HepG2 (cell line): ENCODE results near the gene UVSSA. TPM values are rescaled to one million over a fixed set of nuclear protein-coding genes. Genes with fewer than 3 reads are reported as not detected.
A peak's percentile ranks its signal among the peaks of the same experiment; 100 is the strongest.

ENCODE experiments used
- ATAC-seq: fragments of 200-7000 bp; cut with Tn5 transposase; 3 replicates; pipeline ENCODE4 v1.9.1; 2020; ENCODE audit warnings: mild to moderate bottlenecking, moderate library complexity
- BruUV-seq: library from RNA; stranded (reverse); fragments of 400-500 nt; replicated peaks from 2 replicates; lab custom pipeline; 2021; lab: Mats Ljungman, UMichigan
- CTCF ChIA-PET: fragments of 300-600 bp; formaldehyde crosslinking; extraction: SDS; loops from one replicate; lab custom pipeline; 2021; ENCODE audit warnings: low total read pairs, inconsistent platforms, low intra/inter-chr PET ratio; lab: Yijun Ruan, JAX
- POLR2A ChIA-PET: fragments of 350-600 bp; sonication (Branson Sonifier 250); formaldehyde crosslinking; loops from one replicate; lab custom pipeline; 2020; ENCODE audit warnings: antibody characterized with exemption, inconsistent platforms; lab: Yijun Ruan, JAX
- DNase-seq: peaks from one replicate; pipeline ENCODE4 v3.0.0-alpha.2; 2015; ENCODE audit warnings: low spot score
- FAIRE-seq: peaks from 3 replicates; lab custom pipeline; 2011; peaks lifted over from hg19 to GRCh38; lab: Jason Lieb, UNC
- H2AFZ ChIP-seq: one replicate; pipeline ENCODE4 v1.6.1; 2011; ENCODE audit warnings: low read length, inconsistent platforms
- H3K27ac ChIP-seq: fragments of 300-600 bp; 3 replicates; pipeline ENCODE4 v1.8.0; 2011; ENCODE audit warnings: mixed run types, mild to moderate bottlenecking, mixed read lengths, low read length, inconsistent platforms; ENCODE audit not compliant: insufficient read depth; ENCODE audit errors: extremely low read length
- H3K27me3 ChIP-seq, 2 experiments: fragments of 200-600 bp in 1 of 2; 2 replicates in 1 of 2; 3 replicates in 1 of 2; pipeline versions ENCODE4 v1.6.0 to v1.8.0; 2011; ENCODE audit warnings: low read length in 2 of 2, mild to moderate bottlenecking in 2 of 2, moderate library complexity in 2 of 2, inconsistent platforms in 1 of 2; ENCODE audit not compliant: insufficient read depth in 2 of 2, control insufficient read depth in 1 of 2
- H3K36me3 ChIP-seq, 2 experiments: fragments of 200-600 bp in 1 of 2; replicated peaks in 1 of 2; 2 replicates in 1 of 2; 3 replicates in 1 of 2; pipeline versions ENCODE4 v1.5.1 to v1.8.0; 2011; ENCODE audit warnings: low read length in 2 of 2, inconsistent platforms in 1 of 2; ENCODE audit not compliant: insufficient read depth in 2 of 2, control insufficient read depth in 1 of 2
- H3K4me1 ChIP-seq: 2 replicates; pipeline ENCODE4 v1.5.1; 2012; ENCODE audit warnings: low read length, inconsistent platforms; ENCODE audit not compliant: insufficient read depth
- H3K4me2 ChIP-seq: 2 replicates; pipeline ENCODE4 v1.6.0; 2011; ENCODE audit warnings: low read depth, low read length, inconsistent platforms
- H3K4me3 ChIP-seq, 3 experiments: fragments of 200-600 bp in 1 of 3; sonication (generic), shearing (Covaris generic) in 1 of 3; replicated peaks in 1 of 3; 2 replicates each; pipeline ENCODE4 v1.5.1; 2011 to 2016; ENCODE audit warnings: low read length in 3 of 3, inconsistent platforms in 2 of 3, low read depth in 2 of 3, mild to moderate bottlenecking in 2 of 3, control low read depth in 1 of 3, mixed read lengths in 1 of 3; ENCODE audit not compliant: insufficient read depth in 1 of 3
- H3K79me2 ChIP-seq: one replicate; pipeline ENCODE4 v1.6.1; 2011; ENCODE audit warnings: low read length, inconsistent platforms; ENCODE audit not compliant: insufficient read depth
- H3K9ac ChIP-seq: 2 replicates; pipeline ENCODE4 v1.6.0; 2011; ENCODE audit warnings: mild to moderate bottlenecking, low read depth, low read length, inconsistent platforms; ENCODE audit not compliant: insufficient read depth
- H3K9me3 ChIP-seq: 2 replicates; pipeline ENCODE4 v1.5.1; 2012; ENCODE audit warnings: mild to moderate bottlenecking, low read length
- H4K20me1 ChIP-seq: 2 replicates; pipeline ENCODE4 v1.6.0; 2011; ENCODE audit warnings: inconsistent platforms, mild to moderate bottlenecking, low read length, moderate library complexity; ENCODE audit not compliant: insufficient read depth
- CHCHD3 ChIP-seq: sonication (generic); formaldehyde crosslinking; IDR thresholded peaks from 2 replicates; pipeline ENCODE4 v1.8.0; 2022; ENCODE audit warnings: mild to moderate bottlenecking, missing genetic modification reagents, moderate library complexity
- HES4 ChIP-seq: sonication (generic); formaldehyde crosslinking; IDR thresholded peaks from 2 replicates; pipeline ENCODE4 v1.9.0; 2021; ENCODE audit warnings: mild to moderate bottlenecking, missing genetic modification reagents, borderline replicate concordance
- JARID2 ChIP-seq: sonication (generic); formaldehyde crosslinking; IDR thresholded peaks from 2 replicates; pipeline ENCODE4 v1.8.1; 2023; ENCODE audit warnings: missing genetic modification reagents, inconsistent platforms; ENCODE audit not compliant: insufficient replicate concordance
- MAZ ChIP-seq, 2 experiments: sonication (generic) in 1 of 2; formaldehyde crosslinking in 1 of 2; IDR thresholded peaks; 2 replicates each; pipeline versions ENCODE4 v1.5.0 to v1.6.1; 2012 to 2020; ENCODE audit warnings: low read depth in 2 of 2, mild to moderate bottlenecking in 2 of 2, borderline replicate concordance in 1 of 2, improper control_type of control experiment in 1 of 2, low read length in 1 of 2, missing genetic modification reagents in 1 of 2, moderate library complexity in 1 of 2
- MTF2 ChIP-seq: sonication (generic); formaldehyde crosslinking; IDR thresholded peaks from 2 replicates; pipeline ENCODE4 v1.5.0; 2020; ENCODE audit warnings: missing genetic modification reagents, borderline replicate concordance
- RCOR2 ChIP-seq: IDR thresholded peaks from 2 replicates; pipeline ENCODE4 v1.6.1; 2016; ENCODE audit warnings: missing biosample characterization, missing genetic modification reagents
- REXO4 ChIP-seq: sonication (generic); formaldehyde crosslinking; IDR thresholded peaks from 2 replicates; pipeline ENCODE4 v1.8.0; 2022; ENCODE audit warnings: missing genetic modification reagents, mild to moderate bottlenecking, borderline replicate concordance
- WIZ ChIP-seq: sonication (generic); formaldehyde crosslinking; IDR thresholded peaks from 2 replicates; pipeline ENCODE4 v1.5.1; 2020; ENCODE audit warnings: mild to moderate bottlenecking, missing genetic modification reagents
- ZNF10 ChIP-seq: sonication (generic); formaldehyde crosslinking; IDR thresholded peaks from 2 replicates; pipeline ENCODE4 v1.4.0; 2020; ENCODE audit warnings: mild to moderate bottlenecking, low read depth, missing genetic modification reagents, borderline replicate concordance
- ZNF432 ChIP-seq: sonication (generic); formaldehyde crosslinking; IDR thresholded peaks from 2 replicates; pipeline ENCODE4 v1.5.0; 2020; ENCODE audit warnings: missing genetic modification reagents, mild to moderate bottlenecking, borderline replicate concordance
- ZNF652 ChIP-seq: IDR thresholded peaks from 2 replicates; pipeline ENCODE4 v1.6.1; 2016; ENCODE audit warnings: low read depth, borderline replicate concordance
- ZSCAN20 ChIP-seq: sonication (generic); formaldehyde crosslinking; IDR thresholded peaks from 2 replicates; pipeline ENCODE4 v1.4.0; 2020; ENCODE audit warnings: missing genetic modification reagents, mild to moderate bottlenecking, borderline replicate concordance
- WGBS: methylation state at CpG from one replicate; pipeline ENCODE4 v1.1.6; 2017; ENCODE audit warnings: low lambda C conversion rate; 5-methylcytosine and 5-hydroxymethylcytosine counted together
- in situ Hi-C: cut with HindIII; loops from 2 replicates; pipeline ENCODE4 v1.10.0; 2017; ENCODE audit warnings: low pct_unique_long_range_greater_than_20kb; ENCODE audit not compliant: extremely low pct_ligation_motif_present
- intact Hi-C: fragments of 100-400 bp; cut with micrococcal nuclease; formaldehyde crosslinking; loops from one replicate; pipeline ENCODE4 v1.10.0; 2022; ENCODE audit not compliant: unreplicated experiment
- polyA plus RNA-seq, 8 experiments: library from polyadenylated mRNA; depleted of rRNA in 3 of 8; stranded (reverse) in 7 of 8; unstranded in 1 of 8; fragments of >200 nt; fragmentation: Illumina TruSeq in 4 of 8; extraction: Trizol in 4 of 8; gene quantifications; 2 replicates each; pipeline versions ENCODE4 v1.2.1 to v1.2.3, GENCODE V29; 2011 to 2016; ENCODE audit warnings: low read depth in 4 of 8, missing spikeins in 1 of 8, mixed read lengths in 1 of 8; ENCODE audit not compliant: insufficient read depth in 1 of 8
- total RNA-seq, 5 experiments: library from RNA; depleted of rRNA; stranded (reverse); fragments of >200 nt; fragmentation: Illumina TruSeq; extraction: Trizol; gene quantifications; 2 replicates each; pipeline ENCODE4 v1.2.3, GENCODE V29; 2016; ENCODE audit warnings: low read depth in 1 of 5
- TF ChIP-seq, protein P1 (sequence below): sonication (generic); formaldehyde crosslinking; IDR thresholded peaks from 2 replicates; pipeline ENCODE4 v1.5.0; 2020; ENCODE audit warnings: mild to moderate bottlenecking, missing genetic modification reagents, borderline replicate concordance
- TF ChIP-seq, protein P2 (sequence below): sonication (generic); formaldehyde crosslinking; IDR thresholded peaks from 2 replicates; pipeline ENCODE4 v1.5.0; 2020; ENCODE audit warnings: missing genetic modification reagents, mild to moderate bottlenecking, borderline replicate concordance

Gene UVSSA
- total and polyA plus RNA-seq, 2 of the 13 experiments (the other 11 are each of a cell fraction or from before 2014, with no cell fraction given) = 4.6 to 8.4 TPM

DNA sequence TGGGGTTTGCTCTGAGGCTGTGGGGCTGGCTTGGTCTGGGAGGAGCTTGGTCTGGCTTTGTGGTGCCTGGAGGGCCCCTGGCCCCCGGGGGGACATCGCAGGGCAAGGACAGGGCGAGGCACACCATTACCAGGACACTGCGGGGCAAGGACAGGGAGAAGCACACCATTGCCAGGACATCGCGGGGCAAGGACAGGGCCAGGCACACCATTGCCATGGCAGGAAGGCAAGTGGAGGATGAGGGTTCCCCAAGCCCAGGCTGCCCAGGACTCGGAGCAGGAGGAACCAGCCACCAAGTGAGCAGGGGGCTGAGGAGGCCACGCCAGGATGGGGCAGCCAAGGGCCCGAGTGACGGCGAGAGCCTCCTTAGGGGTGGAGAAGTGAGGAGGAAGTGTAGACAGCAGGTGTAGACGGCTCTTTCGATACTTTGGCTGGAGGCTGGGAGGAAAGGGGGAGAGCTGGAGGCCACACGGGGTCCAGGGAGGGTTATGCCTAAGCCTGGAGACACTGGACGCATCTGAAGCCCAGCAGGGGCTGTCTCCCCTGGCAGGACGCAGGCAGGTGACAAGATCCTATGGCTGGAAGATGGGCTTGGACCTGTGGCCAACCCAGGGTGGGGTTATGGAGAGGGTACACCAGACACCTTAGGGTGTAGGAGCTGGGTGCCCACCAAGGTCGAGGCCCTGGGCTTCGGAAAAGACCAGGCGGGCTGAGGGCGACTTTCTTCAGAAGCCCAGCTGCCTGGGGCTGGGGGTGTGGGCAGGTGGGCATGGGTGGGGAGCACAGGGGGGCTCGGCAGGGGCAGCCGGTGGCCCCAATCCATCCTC is 51.9 kb downstream of the UVSSA start:
- Histone ChIP-seq H3K36me3 (no peaks in the 10 kb centered on the region), H3K4me2 (peak overlapping the region; percentile 71; the same call in 1 of the 2 replicates), H3K27me3 (peaks cover 2 to 27% of the 10 kb centered on the region in 2 experiments), H4K20me1 (no peaks in the 10 kb centered on the region), H3K4me3 (no peak overlapping the region), H2AFZ (no peak overlapping the region), H3K27ac (no peak overlapping the region), H3K9ac (no peak overlapping the region), H3K79me2 (no peaks in the 10 kb centered on the region), H3K4me1 (no peaks in the 10 kb centered on the region), H3K9me3 (no peaks in the 10 kb centered on the region)
- intact Hi-C loops (no loop called here), in situ Hi-C loops (no loop called here)
- FAIRE-seq (no peak), DNase-seq (no peak), ATAC-seq (no peak)
- WGBS = 61% methylated on average over 11 of the region's 22 CpGs
- ChIA-PET POLR2A (no interaction called here), CTCF (no interaction called here)
- BruUV-seq = no TSS peak
- TF ChIP-seq, protein P1, sequence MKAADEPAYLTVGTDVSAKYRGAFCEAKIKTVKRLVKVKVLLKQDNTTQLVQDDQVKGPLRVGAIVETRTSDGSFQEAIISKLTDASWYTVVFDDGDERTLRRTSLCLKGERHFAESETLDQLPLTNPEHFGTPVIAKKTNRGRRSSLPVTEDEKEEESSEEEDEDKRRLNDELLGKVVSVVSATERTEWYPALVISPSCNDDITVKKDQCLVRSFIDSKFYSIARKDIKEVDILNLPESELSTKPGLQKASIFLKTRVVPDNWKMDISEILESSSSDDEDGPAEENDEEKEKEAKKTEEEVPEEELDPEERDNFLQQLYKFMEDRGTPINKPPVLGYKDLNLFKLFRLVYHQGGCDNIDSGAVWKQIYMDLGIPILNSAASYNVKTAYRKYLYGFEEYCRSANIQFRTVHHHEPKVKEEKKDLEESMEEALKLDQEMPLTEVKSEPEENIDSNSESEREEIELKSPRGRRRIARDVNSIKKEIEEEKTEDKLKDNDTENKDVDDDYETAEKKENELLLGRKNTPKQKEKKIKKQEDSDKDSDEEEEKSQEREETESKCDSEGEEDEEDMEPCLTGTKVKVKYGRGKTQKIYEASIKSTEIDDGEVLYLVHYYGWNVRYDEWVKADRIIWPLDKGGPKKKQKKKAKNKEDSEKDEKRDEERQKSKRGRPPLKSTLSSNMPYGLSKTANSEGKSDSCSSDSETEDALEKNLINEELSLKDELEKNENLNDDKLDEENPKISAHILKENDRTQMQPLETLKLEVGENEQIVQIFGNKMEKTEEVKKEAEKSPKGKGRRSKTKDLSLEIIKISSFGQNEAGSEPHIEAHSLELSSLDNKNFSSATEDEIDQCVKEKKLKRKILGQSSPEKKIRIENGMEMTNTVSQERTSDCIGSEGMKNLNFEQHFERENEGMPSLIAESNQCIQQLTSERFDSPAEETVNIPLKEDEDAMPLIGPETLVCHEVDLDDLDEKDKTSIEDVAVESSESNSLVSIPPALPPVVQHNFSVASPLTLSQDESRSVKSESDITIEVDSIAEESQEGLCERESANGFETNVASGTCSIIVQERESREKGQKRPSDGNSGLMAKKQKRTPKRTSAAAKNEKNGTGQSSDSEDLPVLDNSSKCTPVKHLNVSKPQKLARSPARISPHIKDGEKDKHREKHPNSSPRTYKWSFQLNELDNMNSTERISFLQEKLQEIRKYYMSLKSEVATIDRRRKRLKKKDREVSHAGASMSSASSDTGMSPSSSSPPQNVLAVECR = no peak
- TF ChIP-seq, protein P2, sequence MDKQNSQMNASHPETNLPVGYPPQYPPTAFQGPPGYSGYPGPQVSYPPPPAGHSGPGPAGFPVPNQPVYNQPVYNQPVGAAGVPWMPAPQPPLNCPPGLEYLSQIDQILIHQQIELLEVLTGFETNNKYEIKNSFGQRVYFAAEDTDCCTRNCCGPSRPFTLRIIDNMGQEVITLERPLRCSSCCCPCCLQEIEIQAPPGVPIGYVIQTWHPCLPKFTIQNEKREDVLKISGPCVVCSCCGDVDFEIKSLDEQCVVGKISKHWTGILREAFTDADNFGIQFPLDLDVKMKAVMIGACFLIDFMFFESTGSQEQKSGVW (CRISPR knock-in tag) = no peak
- TF ChIP-seq CHCHD3 = no peak
- TF ChIP-seq JARID2 = no peak
- no peak for TF ChIP-seq REXO4
- no peak for TF ChIP-seq HES4 (CRISPR knock-in tag)
- no peak for TF ChIP-seq ZSCAN20 (CRISPR knock-in tag)
- no peak for TF ChIP-seq MTF2
- TF ChIP-seq ZNF432 (CRISPR knock-in tag) = no peak
- no peak for TF ChIP-seq MAZ (IDR thresholded peaks at IDR 0.05; ENCODE audit: borderline replicate concordance, low read depth, low read length)
- TF ChIP-seq MAZ (CRISPR knock-in tag; IDR thresholded peaks at IDR 0.05; ENCODE audit: low read depth) = no peak
- TF ChIP-seq WIZ (CRISPR knock-in tag) = no peak
- no peak for TF ChIP-seq ZNF652 (CRISPR knock-in tag)
- no peak for TF ChIP-seq RCOR2
- TF ChIP-seq ZNF10 (CRISPR knock-in tag) = no peak
